IPS DF 6.9 (cell line): Measurements from ENCODE around the gene TASP1.
"Not testable (repeated sequence)": the region's sequence is repeated elsewhere in the genome, so short reads cannot be mapped to it uniquely, and the experiment has no call there.

ENCODE experiments used
- DNase-seq: peaks from one replicate; pipeline ENCODE4 v3.0.0-alpha.2; 2013; ENCODE audit warnings: low read depth, low spot score
- H3K27ac ChIP-seq: one replicate; pipeline ENCODE4 v1.5.1; 2013; ENCODE audit warnings: low read length, control low read depth
- H3K27me3 ChIP-seq: 2 replicates; pipeline ENCODE4 v1.6.1; 2013; ENCODE audit warnings: mild to moderate bottlenecking, low read length; ENCODE audit not compliant: control insufficient read depth, insufficient read depth
- H3K36me3 ChIP-seq: 2 replicates; pipeline ENCODE4 v1.6.1; 2013; ENCODE audit warnings: low read length; ENCODE audit not compliant: control insufficient read depth, insufficient read depth
- H3K4me1 ChIP-seq: 2 replicates; pipeline ENCODE4 v1.6.1; 2013; ENCODE audit warnings: low read length; ENCODE audit not compliant: control insufficient read depth, insufficient read depth
- H3K4me3 ChIP-seq: 2 replicates; pipeline ENCODE4 v1.5.1; 2013; ENCODE audit warnings: mild to moderate bottlenecking, low read length
- H3K9me3 ChIP-seq: 2 replicates; pipeline ENCODE4 v1.6.1; 2013; ENCODE audit warnings: low read length, inconsistent platforms; ENCODE audit not compliant: control insufficient read depth, insufficient read depth
- WGBS: extraction: QIAGEN DNeasy Blood & Tissue Kit; methylation state at CpG from one replicate; pipeline ENCODE4 v1.1.7; 2013; ENCODE audit warnings: mixed read lengths, missing lambda C conversion rate; ENCODE audit not compliant: insufficient read length, insufficient coverage; 5-methylcytosine and 5-hydroxymethylcytosine counted together

TASP1 gene

GRCh38 chr20:13671916-13672378 is 33.2 kb upstream of the TASP1 start:
- H3K9me3 ChIP-seq: no peaks in the 10 kb centered on the region
- DNase-seq: no peak
- no peak overlapping the region for H3K27ac ChIP-seq
- no peak overlapping the region for H3K4me3 ChIP-seq
- no peaks in the 10 kb centered on the region for H3K27me3 ChIP-seq
- no peaks in the 10 kb centered on the region for H3K36me3 ChIP-seq
- WGBS: no CpG with 5 or more reads among the region's 1 CpG
- H3K4me1 ChIP-seq: no peaks in the 10 kb centered on the region

DNA sequence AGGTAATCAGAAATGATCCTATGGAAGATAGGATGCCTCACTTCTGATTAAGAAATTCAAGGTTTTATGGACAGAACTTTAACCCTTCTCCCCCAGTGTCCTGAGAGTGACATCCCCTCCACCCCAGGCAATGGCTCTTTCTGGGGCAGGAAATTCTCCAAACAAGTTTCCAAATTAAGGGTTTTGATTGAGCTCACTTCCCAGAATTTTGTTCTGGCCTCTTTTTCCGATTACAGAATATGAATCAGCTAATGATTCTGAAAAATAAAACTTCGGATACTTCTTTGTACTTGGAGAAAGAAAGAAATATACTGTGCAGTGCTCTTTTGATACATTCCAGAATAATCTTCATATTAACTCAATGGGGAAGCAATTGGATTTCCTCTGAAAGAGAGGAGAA is 32.8 kb upstream of the TASP1 start:
- Histone ChIP-seq H3K27me3 (no peaks in the 10 kb centered on the region), H3K27ac (no peak overlapping the region), H3K4me1 (no peaks in the 10 kb centered on the region), H3K36me3 (no peaks in the 10 kb centered on the region), H3K4me3 (no peak overlapping the region), H3K9me3 (no peaks in the 10 kb centered on the region)
- no peak for DNase-seq
- WGBS: no CpG with 5 or more reads among the region's 2 CpGs

DNA sequence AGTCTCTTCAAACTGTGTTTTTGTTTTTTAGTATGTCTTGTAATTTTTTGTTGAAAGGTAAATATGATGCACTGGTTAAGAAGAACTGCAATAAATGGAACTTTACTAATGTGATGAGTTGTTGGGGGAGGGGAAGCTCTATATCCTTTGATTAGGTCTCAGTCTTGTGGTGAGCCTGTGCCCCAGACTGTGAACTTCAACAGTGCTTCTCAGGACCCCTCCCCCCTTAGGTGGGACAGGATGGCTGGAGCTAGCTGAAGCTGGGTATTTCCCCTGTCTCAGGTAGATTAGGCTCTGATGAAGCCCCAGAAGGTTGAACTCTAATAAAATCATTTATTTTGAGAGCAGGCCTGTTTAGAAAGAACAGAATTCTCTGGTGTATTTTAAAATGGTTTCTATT is 31.4 kb upstream of the TASP1 start:
- no peak overlapping the region for H3K27ac ChIP-seq
- H3K4me1 ChIP-seq: no peaks in the 10 kb centered on the region
- no peaks in the 10 kb centered on the region for H3K27me3 ChIP-seq
- no peaks in the 10 kb centered on the region for H3K9me3 ChIP-seq
- H3K4me3 ChIP-seq: no peak overlapping the region
- H3K36me3 ChIP-seq: no peaks in the 10 kb centered on the region
- DNase-seq: no peak

GRCh38 chr20:13665709-13666395 is 27.1 kb upstream of the TASP1 start:
- no peaks in the 10 kb centered on the region for H3K9me3 ChIP-seq
- no peaks in the 10 kb centered on the region for H3K4me1 ChIP-seq
- H3K27ac ChIP-seq: no peak overlapping the region
- H3K36me3 ChIP-seq: no peaks in the 10 kb centered on the region
- H3K27me3 ChIP-seq: no peaks in the 10 kb centered on the region
- H3K4me3 ChIP-seq: no peak overlapping the region
- DNase-seq: no peak
- WGBS: no CpG with 5 or more reads among the region's 7 CpGs

- WGBS: no CpG with 5 or more reads among the region's 11 CpGs
- no peaks in the 10 kb centered on the region for H3K4me1 ChIP-seq
- H3K27me3 ChIP-seq: no peaks in the 10 kb centered on the region
- no peaks in the 10 kb centered on the region for H3K36me3 ChIP-seq
- no peak overlapping the region for H3K4me3 ChIP-seq
- H3K9me3 ChIP-seq: no peaks in the 10 kb centered on the region
- no peak for DNase-seq
- H3K27ac ChIP-seq: no peak overlapping the region
Measured at GRCh38 chr20:13661070-13661685, 22.4 kb upstream of the TASP1 start.

- H3K27me3 ChIP-seq: no peaks in the 10 kb centered on the region
- no CpG with 5 or more reads among the region's 3 CpGs for WGBS
- no peak overlapping the region for H3K4me3 ChIP-seq
- no peak overlapping the region for H3K27ac ChIP-seq
- no peaks in the 10 kb centered on the region for H3K9me3 ChIP-seq
- H3K36me3 ChIP-seq: no peaks in the 10 kb centered on the region
- DNase-seq: no peak
- H3K4me1 ChIP-seq: no peaks in the 10 kb centered on the region
Measured at GRCh38 chr20:13659288-13659687, 20.6 kb upstream of the TASP1 start.

DNA sequence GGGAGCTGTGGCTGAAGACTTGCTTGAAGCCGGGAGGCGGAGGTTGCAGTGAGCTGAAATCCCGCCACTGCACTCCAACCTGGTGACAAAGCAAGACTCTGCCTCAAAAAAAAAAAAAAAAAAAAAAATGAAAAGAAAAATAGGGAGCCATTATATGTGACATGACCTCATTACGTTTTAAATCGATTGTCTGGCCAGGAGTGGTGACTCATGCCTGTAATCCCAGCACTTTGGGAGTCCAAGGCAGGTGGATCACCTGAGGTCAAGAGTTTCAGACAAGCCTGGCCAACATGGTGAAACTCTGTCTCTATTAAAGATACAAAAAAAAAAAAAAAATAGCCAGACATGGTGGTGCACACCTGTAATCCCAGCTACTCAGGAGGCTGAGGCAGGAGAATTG is 19.3 kb upstream of the TASP1 start:
- not testable (repeated sequence) for H3K9me3 ChIP-seq, H3K4me3 ChIP-seq, H3K27ac ChIP-seq, H3K36me3 ChIP-seq, H3K4me1 ChIP-seq, H3K27me3 ChIP-seq, DNase-seq
- WGBS: no CpG with 5 or more reads among the region's 5 CpGs

DNA sequence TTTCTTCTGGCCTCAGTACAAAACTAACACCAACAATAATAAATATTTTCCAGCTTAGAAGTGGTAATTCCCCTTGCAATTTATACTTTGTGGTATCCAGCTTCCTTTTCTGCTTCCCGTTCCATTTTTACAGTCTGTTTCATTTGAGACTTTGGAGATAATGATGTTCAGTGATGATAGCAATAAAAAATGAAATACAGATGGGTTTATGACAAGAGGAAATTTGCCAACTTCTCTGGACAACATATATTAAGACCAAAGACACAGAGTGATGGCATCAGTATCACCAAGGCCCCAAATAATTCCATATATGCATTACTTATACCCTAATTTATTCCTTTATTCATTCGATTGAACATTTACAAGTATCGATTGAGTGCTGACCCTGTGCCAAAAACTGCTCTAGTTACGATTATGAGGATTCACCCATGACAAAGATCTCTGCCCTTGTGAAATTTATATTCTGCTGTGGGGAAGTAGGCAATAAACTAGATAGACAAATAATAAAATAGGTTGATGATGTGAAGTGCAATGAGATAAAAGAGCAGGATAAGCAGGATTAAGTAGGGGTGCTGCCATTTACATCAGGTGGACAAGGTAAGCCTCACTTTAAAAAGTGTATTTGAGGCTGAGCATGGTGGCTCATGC is 18.1 kb upstream of the TASP1 start:
- H3K9me3 ChIP-seq: no peaks in the 10 kb centered on the region
- H3K4me1 ChIP-seq: no peaks in the 10 kb centered on the region
- 100% methylated on average over 2 of the region's 4 CpGs for WGBS
- H3K36me3 ChIP-seq: no peaks in the 10 kb centered on the region
- H3K27ac ChIP-seq: no peak overlapping the region
- H3K4me3 ChIP-seq: no peak overlapping the region
- DNase-seq: no peak
- H3K27me3 ChIP-seq: no peaks in the 10 kb centered on the region

GRCh38 chr20:13654463-13655023 is 15.8 kb upstream of the TASP1 start:
- no peaks in the 10 kb centered on the region for H3K9me3 ChIP-seq
- H3K27me3 ChIP-seq: no peaks in the 10 kb centered on the region
- no peak for DNase-seq
- H3K27ac ChIP-seq: no peak overlapping the region
- H3K4me3 ChIP-seq: no peak overlapping the region
- no peaks in the 10 kb centered on the region for H3K36me3 ChIP-seq
- H3K4me1 ChIP-seq: peaks cover 2% of the 10 kb centered on the region
- WGBS: no CpG with 5 or more reads among the region's 2 CpGs

GRCh38 chr20:13650474-13650873 is 11.7 kb upstream of the TASP1 start:
- Histone ChIP-seq H3K27ac (no peak overlapping the region), H3K9me3 (no peaks in the 10 kb centered on the region), H3K36me3 (no peaks in the 10 kb centered on the region), H3K27me3 (no peaks in the 10 kb centered on the region), H3K4me1 (peaks cover 5% of the 10 kb centered on the region), H3K4me3 (no peak overlapping the region)
- DNase-seq: no peak
- no CpG with 5 or more reads among the region's 2 CpGs for WGBS
